GM23248 (cell line): Measurements from ENCODE around the gene ZEB1.

Source experiments
- EZH2 ChIP-seq: fragments of 200-600 bp; sonication (generic); IDR thresholded peaks from 2 replicates; pipeline ENCODE4 v1.6.1; 2018; ENCODE audit warnings: antibody characterized with exemption, mild to moderate bottlenecking; ENCODE audit not compliant: insufficient read depth, poor library complexity, severe bottlenecking
- EZH2phosphoT487 ChIP-seq: fragments of 200-600 bp; sonication (generic); IDR thresholded peaks from 2 replicates; pipeline ENCODE4 v1.6.1; 2018; ENCODE audit warnings: antibody characterized with exemption, moderate library complexity, mild to moderate bottlenecking, low read depth; ENCODE audit not compliant: insufficient read depth

- TF ChIP-seq EZH2 (no peak), EZH2phosphoT487 (no peak)
Observed at GRCh38 chr10:31272841-31273240, 46.2 kb upstream of the ZEB1 start.
